Fibroblast of skin of right quadriceps (primary cell): ENCODE results near the gene KIF21B.
A peak's percentile ranks its signal among the peaks of the same experiment; 100 is the strongest.

Experiments used
- DNase-seq: peaks from one replicate; pipeline ENCODE4 v3.0.0-alpha.2; 2013

KIF21B gene

GRCh38 chr1:201044119-201044518, 20.6 kb upstream of the KIF21B start:
- no peak for DNase-seq

GRCh38 chr1:201042779-201043461, 19.4 kb upstream of the KIF21B start:
- DNase-seq = peak; percentile 67

- no peak for DNase-seq
These were observed 17.5 kb upstream of the KIF21B start for GRCh38 chr1:201041011-201041410.

- no peak for DNase-seq
These were observed 16.4 kb upstream of the KIF21B start for GRCh38 chr1:201039876-201040275.

- DNase-seq = no peak
These were observed 15.9 kb upstream of the KIF21B start for GRCh38 chr1:201039418-201039817.

- DNase-seq = no peak
These were observed 14.8 kb upstream of the KIF21B start for GRCh38 chr1:201038186-201038876.

- no peak for DNase-seq
These were observed 12.8 kb upstream of the KIF21B start for GRCh38 chr1:201036188-201036842.

GRCh38 chr1:201034671-201035070, 11.2 kb upstream of the KIF21B start:
- no peak for DNase-seq

- DNase-seq = no peak
These were observed 8.9 kb upstream of the KIF21B start for GRCh38 chr1:201032408-201032807.

- DNase-seq = no peak
These were observed 5.0 kb upstream of the KIF21B start for GRCh38 chr1:201028461-201028889.

GRCh38 chr1:201026836-201027235, 3.3 kb upstream of the KIF21B start:
- no peak for DNase-seq

- peak; percentile 32 for DNase-seq
These were observed 2.7 kb upstream of the KIF21B start for GRCh38 chr1:201026234-201026633.

GRCh38 chr1:201025571-201026002, 2.1 kb upstream of the KIF21B start:
- peak; percentile 72 for DNase-seq

GRCh38 chr1:201024625-201024998, 1.1 kb upstream of the KIF21B start:
- no peak for DNase-seq

- DNase-seq = no peak
These were observed 558 bp upstream of the KIF21B start for GRCh38 chr1:201023920-201024624.

- DNase-seq = no peak
These were observed 546 bp downstream of the KIF21B start for GRCh38 chr1:201022820-201023516.

- no peak for DNase-seq
These were observed 1.1 kb downstream of the KIF21B start for GRCh38 chr1:201022493-201022819.

- no peak for DNase-seq
These were observed 1.7 kb downstream of the KIF21B start for GRCh38 chr1:201021630-201022492.

GRCh38 chr1:201020721-201021629, 2.5 kb downstream of the KIF21B start:
- no peak for DNase-seq

GRCh38 chr1:201020040-201020591, 3.4 kb downstream of the KIF21B start:
- DNase-seq = no peak
